HepG2 (cell line): ENCODE results near the gene ARHGAP19. TPM values are rescaled to one million over a fixed set of nuclear protein-coding genes. Genes with fewer than 3 reads are reported as not detected.

Source experiments
- ARID2 ChIP-seq: sonication (generic); formaldehyde crosslinking; IDR thresholded peaks from 2 replicates; pipeline ENCODE4 v1.8.1; 2022; ENCODE audit warnings: mild to moderate bottlenecking, missing genetic modification reagents, borderline replicate concordance
- NCOA1 ChIP-seq: sonication (generic); formaldehyde crosslinking; IDR thresholded peaks from 2 replicates; pipeline ENCODE4 v1.9.0; 2021; ENCODE audit warnings: missing genetic modification reagents
- NPAS2 ChIP-seq: sonication (generic); formaldehyde crosslinking; IDR thresholded peaks from 2 replicates; pipeline ENCODE4 v1.8.0; 2022; ENCODE audit warnings: mild to moderate bottlenecking, missing genetic modification reagents, borderline replicate concordance
- POLR2A ChIP-seq, 2 experiments: IDR thresholded peaks; 2 replicates each; pipeline ENCODE4 v1.6.1; 2011; ENCODE audit warnings: low read depth in 2 of 2, low read length in 2 of 2, mild to moderate bottlenecking in 1 of 2, moderate library complexity in 1 of 2; ENCODE audit not compliant: insufficient read depth in 1 of 2
- RFX1 ChIP-seq: fragments of 450-650 bp; IDR thresholded peaks from 2 replicates; pipeline ENCODE4 v1.6.1; 2017
- SETDB1 ChIP-seq: sonication (generic); formaldehyde crosslinking; IDR thresholded peaks from 2 replicates; pipeline ENCODE4 v1.5.1; 2020; ENCODE audit warnings: missing genetic modification reagents, mild to moderate bottlenecking, borderline replicate concordance
- SNAI1 ChIP-seq: sonication (generic); formaldehyde crosslinking; IDR thresholded peaks from 2 replicates; pipeline ENCODE4 v1.5.0; 2020; ENCODE audit warnings: mild to moderate bottlenecking, missing genetic modification reagents, borderline replicate concordance
- TARDBP ChIP-seq: sonication (generic); formaldehyde crosslinking; IDR thresholded peaks from 2 replicates; pipeline ENCODE4 v1.8.0; 2022; ENCODE audit warnings: mild to moderate bottlenecking, missing genetic modification reagents
- ZBTB7A ChIP-seq: sonication (generic); formaldehyde crosslinking; IDR thresholded peaks from 2 replicates; pipeline ENCODE4 v1.8.0; 2022; ENCODE audit warnings: mild to moderate bottlenecking, missing genetic modification reagents
- ZNF589 ChIP-seq: sonication (generic); formaldehyde crosslinking; conservative IDR thresholded peaks from 2 replicates; pipeline ENCODE4 v1.8.0; 2022; ENCODE audit warnings: mild to moderate bottlenecking, moderate library complexity, missing genetic modification reagents
- ZSCAN22 ChIP-seq: sonication (generic); formaldehyde crosslinking; IDR thresholded peaks from 2 replicates; pipeline ENCODE4 v1.4.0; 2020; ENCODE audit warnings: mild to moderate bottlenecking, missing genetic modification reagents
- polyA plus RNA-seq, 8 experiments: library from polyadenylated mRNA; depleted of rRNA in 3 of 8; stranded (reverse) in 7 of 8; unstranded in 1 of 8; fragments of >200 nt; fragmentation: Illumina TruSeq in 4 of 8; extraction: Trizol in 4 of 8; gene quantifications; 2 replicates each; pipeline versions ENCODE4 v1.2.1 to v1.2.3, GENCODE V29; 2011 to 2016; ENCODE audit warnings: low read depth in 4 of 8, missing spikeins in 1 of 8, mixed read lengths in 1 of 8; ENCODE audit not compliant: insufficient read depth in 1 of 8
- total RNA-seq, 5 experiments: library from RNA; depleted of rRNA; stranded (reverse); fragments of >200 nt; fragmentation: Illumina TruSeq; extraction: Trizol; gene quantifications; 2 replicates each; pipeline ENCODE4 v1.2.3, GENCODE V29; 2016; ENCODE audit warnings: low read depth in 1 of 5
- TF ChIP-seq, protein P1 (sequence below): IDR thresholded peaks from 2 replicates; pipeline ENCODE4 v1.6.1; 2016
- TF ChIP-seq, protein P2 (sequence below): sonication (generic); formaldehyde crosslinking; IDR thresholded peaks from 2 replicates; pipeline ENCODE4 v1.4.0; 2020; ENCODE audit warnings: missing genetic modification reagents, borderline replicate concordance
- TF ChIP-seq, protein P3 (sequence below): sonication (generic); formaldehyde crosslinking; IDR thresholded peaks from 2 replicates; pipeline ENCODE4 v1.4.0; 2020; ENCODE audit warnings: missing genetic modification reagents
- TF ChIP-seq, protein P4 (sequence below): sonication (generic); formaldehyde crosslinking; IDR thresholded peaks from 2 replicates; pipeline ENCODE4 v1.8.0; 2022; ENCODE audit warnings: mild to moderate bottlenecking, missing genetic modification reagents; ENCODE audit not compliant: insufficient replicate concordance

Gene ARHGAP19
- total and polyA plus RNA-seq, 2 of the 13 experiments (the other 11 are each of a cell fraction or from before 2014, with no cell fraction given) = 7.6 to 10.0 TPM

DNA sequence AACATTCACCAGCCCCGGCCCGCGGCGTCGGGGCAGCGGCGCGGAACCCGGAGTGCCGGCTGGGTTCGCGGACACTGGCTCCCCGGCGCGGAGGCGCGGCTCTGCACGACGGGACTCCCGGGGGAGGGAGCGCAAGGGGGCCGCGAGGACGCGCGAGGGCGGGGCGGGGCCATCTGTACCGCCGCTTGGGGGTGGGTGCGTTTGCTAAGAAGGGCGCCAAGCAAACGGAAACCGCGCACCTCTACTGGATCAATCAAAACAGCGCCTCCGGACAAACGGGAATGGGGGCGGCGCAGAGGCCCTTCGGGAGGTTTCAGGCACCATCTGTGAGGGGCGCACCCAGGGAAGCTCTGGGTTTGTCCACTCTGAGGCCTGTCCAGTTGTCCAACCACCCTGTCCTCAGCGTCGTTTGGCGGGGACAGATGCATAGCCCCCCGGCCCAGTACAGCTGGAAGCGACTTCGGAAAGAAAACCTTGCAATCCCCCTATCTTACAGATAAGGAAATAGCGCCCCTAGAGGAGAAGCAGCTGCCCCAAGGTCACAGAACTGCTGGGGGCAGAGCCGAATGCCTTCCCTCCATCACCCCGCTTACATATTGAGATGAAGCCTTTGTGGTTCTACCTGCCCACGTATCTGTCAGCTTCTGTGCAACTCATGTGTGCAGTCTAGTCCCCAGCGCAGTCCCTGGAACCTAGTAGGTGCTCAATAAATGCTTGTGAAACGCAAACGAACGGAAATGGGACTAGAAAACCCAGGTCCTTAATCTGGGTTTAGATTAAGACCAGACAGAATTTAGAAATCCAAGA is 96.0 kb downstream of the ARHGAP19 start (continued):
- TF ChIP-seq NCOA1 (CRISPR knock-in tag) (no peak), ARID2 (CRISPR knock-in tag) (0 out of 2 replicates have a peak, but pooled peaks have one; percentile 37), SNAI1 (no peak), TARDBP (CRISPR knock-in tag) (no peak), RFX1 (no peak), ZSCAN22 (no peak), ZBTB7A (CRISPR knock-in tag) (no peak), NPAS2 (CRISPR knock-in tag) (no peak), SETDB1 (CRISPR knock-in tag) (no peak), POLR2A (IDR thresholded peaks at IDR 0.05; ENCODE audit: insufficient read depth in 1 of 2, low read depth in 2 of 2, low read length in 2 of 2) (no peak), ZNF589 (CRISPR knock-in tag) (no peak)
- TF ChIP-seq, protein P1, sequence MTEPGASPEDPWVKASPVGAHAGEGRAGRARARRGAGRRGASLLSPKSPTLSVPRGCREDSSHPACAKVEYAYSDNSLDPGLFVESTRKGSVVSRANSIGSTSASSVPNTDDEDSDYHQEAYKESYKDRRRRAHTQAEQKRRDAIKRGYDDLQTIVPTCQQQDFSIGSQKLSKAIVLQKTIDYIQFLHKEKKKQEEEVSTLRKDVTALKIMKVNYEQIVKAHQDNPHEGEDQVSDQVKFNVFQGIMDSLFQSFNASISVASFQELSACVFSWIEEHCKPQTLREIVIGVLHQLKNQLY (CRISPR knock-in tag) = no peak
- TF ChIP-seq, protein P2, sequence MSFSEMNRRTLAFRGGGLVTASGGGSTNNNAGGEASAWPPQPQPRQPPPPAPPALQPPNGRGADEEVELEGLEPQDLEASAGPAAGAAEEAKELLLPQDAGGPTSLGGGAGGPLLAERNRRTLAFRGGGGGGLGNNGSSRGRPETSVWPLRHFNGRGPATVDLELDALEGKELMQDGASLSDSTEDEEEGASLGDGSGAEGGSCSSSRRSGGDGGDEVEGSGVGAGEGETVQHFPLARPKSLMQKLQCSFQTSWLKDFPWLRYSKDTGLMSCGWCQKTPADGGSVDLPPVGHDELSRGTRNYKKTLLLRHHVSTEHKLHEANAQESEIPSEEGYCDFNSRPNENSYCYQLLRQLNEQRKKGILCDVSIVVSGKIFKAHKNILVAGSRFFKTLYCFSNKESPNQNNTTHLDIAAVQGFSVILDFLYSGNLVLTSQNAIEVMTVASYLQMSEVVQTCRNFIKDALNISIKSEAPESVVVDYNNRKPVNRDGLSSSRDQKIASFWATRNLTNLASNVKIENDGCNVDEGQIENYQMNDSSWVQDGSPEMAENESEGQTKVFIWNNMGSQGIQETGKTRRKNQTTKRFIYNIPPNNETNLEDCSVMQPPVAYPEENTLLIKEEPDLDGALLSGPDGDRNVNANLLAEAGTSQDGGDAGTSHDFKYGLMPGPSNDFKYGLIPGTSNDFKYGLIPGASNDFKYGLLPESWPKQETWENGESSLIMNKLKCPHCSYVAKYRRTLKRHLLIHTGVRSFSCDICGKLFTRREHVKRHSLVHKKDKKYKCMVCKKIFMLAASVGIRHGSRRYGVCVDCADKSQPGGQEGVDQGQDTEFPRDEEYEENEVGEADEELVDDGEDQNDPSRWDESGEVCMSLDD = no peak
- TF ChIP-seq, protein P3, sequence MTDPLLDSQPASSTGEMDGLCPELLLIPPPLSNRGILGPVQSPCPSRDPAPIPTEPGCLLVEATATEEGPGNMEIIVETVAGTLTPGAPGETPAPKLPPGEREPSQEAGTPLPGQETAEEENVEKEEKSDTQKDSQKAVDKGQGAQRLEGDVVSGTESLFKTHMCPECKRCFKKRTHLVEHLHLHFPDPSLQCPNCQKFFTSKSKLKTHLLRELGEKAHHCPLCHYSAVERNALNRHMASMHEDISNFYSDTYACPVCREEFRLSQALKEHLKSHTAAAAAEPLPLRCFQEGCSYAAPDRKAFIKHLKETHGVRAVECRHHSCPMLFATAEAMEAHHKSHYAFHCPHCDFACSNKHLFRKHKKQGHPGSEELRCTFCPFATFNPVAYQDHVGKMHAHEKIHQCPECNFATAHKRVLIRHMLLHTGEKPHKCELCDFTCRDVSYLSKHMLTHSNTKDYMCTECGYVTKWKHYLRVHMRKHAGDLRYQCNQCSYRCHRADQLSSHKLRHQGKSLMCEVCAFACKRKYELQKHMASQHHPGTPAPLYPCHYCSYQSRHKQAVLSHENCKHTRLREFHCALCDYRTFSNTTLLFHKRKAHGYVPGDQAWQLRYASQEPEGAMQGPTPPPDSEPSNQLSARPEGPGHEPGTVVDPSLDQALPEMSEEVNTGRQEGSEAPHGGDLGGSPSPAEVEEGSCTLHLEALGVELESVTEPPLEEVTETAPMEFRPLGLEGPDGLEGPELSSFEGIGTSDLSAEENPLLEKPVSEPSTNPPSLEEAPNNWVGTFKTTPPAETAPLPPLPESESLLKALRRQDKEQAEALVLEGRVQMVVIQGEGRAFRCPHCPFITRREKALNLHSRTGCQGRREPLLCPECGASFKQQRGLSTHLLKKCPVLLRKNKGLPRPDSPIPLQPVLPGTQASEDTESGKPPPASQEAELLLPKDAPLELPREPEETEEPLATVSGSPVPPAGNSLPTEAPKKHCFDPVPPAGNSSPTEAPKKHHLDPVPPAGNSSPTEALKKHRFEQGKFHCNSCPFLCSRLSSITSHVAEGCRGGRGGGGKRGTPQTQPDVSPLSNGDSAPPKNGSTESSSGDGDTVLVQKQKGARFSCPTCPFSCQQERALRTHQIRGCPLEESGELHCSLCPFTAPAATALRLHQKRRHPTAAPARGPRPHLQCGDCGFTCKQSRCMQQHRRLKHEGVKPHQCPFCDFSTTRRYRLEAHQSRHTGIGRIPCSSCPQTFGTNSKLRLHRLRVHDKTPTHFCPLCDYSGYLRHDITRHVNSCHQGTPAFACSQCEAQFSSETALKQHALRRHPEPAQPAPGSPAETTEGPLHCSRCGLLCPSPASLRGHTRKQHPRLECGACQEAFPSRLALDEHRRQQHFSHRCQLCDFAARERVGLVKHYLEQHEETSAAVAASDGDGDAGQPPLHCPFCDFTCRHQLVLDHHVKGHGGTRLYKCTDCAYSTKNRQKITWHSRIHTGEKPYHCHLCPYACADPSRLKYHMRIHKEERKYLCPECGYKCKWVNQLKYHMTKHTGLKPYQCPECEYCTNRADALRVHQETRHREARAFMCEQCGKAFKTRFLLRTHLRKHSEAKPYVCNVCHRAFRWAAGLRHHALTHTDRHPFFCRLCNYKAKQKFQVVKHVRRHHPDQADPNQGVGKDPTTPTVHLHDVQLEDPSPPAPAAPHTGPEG (CRISPR knock-in tag) = no peak
- TF ChIP-seq, protein P4, sequence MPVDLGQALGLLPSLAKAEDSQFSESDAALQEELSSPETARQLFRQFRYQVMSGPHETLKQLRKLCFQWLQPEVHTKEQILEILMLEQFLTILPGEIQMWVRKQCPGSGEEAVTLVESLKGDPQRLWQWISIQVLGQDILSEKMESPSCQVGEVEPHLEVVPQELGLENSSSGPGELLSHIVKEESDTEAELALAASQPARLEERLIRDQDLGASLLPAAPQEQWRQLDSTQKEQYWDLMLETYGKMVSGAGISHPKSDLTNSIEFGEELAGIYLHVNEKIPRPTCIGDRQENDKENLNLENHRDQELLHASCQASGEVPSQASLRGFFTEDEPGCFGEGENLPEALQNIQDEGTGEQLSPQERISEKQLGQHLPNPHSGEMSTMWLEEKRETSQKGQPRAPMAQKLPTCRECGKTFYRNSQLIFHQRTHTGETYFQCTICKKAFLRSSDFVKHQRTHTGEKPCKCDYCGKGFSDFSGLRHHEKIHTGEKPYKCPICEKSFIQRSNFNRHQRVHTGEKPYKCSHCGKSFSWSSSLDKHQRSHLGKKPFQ (CRISPR knock-in tag) = no peak
